ENCODE measurements around the gene FAIM2. TPM values are rescaled to one million over a fixed set of nuclear protein-coding genes. Genes with fewer than 3 reads are reported as not detected.

FAIM2 gene
- total RNA-seq, 2 donors from 2014 or later = 2.8 TPM

DNA sequence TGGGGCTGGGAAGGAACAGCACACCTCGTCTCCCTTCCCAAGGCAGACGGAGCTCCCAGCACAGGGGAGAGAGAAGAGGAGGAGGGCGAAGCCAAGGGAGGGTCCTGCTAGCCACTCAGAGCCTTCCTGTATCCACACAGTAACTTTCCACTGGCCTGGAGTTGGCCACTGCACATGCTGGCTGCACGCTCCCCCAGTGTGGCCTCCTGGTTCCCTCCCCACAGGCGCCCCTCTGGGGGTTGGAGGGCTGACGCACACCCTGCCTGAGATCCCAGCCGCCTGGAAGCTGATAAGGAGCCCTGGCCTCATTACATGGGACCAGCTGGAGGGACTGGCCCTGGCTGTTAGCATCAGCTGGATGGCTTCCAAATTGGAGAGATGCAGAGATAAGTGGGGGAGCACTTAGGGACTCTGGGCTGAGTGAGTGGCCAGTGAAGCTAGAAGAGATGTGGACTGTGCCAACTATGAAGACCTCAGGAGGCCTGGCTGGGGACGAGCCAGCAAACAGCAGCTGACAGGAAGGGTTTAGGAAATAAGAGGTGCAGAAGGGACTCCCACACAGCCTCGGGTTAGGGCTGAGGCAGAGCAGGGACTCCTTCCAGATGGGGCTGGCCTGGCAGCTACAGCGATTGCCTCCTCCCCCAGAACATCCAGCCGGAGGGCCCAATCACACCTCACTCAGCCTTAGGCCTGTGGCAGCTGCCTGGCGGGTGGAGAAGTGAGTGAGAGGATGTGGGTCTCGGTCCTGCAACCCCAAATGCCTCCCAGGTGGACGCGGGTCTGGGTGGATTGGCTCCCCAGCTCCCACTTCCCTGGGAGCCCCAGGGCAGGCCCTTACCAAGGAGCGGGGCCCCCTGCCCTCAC is 34.5 kb downstream of the FAIM2 start:
- Histone ChIP-seq H3K9me3 (no peaks in the 10 kb centered on the region), H3K36me3 (no peaks in the 10 kb centered on the region), H3K4me3 (no peak overlapping the region), H3K27me3 (replicated peaks; ENCODE audit: insufficient read depth) (no peaks in the 10 kb centered on the region), H3K4me1 (ENCODE audit: control insufficient read depth in 1 of 2, low read depth in 2 of 2) (peaks cover 9 to 28% of the 10 kb centered on the region in 2 donors), H3K27ac (peak overlapping the region; percentile 24 to 27)
- ATAC-seq (ENCODE audit: insufficient number of reproducible peaks, low FRiP score, low read depth) (peak; percentile 75), DNase-seq (ENCODE audit: low spot score) (peak; percentile 32)
- TF ChIP-seq, protein P1, sequence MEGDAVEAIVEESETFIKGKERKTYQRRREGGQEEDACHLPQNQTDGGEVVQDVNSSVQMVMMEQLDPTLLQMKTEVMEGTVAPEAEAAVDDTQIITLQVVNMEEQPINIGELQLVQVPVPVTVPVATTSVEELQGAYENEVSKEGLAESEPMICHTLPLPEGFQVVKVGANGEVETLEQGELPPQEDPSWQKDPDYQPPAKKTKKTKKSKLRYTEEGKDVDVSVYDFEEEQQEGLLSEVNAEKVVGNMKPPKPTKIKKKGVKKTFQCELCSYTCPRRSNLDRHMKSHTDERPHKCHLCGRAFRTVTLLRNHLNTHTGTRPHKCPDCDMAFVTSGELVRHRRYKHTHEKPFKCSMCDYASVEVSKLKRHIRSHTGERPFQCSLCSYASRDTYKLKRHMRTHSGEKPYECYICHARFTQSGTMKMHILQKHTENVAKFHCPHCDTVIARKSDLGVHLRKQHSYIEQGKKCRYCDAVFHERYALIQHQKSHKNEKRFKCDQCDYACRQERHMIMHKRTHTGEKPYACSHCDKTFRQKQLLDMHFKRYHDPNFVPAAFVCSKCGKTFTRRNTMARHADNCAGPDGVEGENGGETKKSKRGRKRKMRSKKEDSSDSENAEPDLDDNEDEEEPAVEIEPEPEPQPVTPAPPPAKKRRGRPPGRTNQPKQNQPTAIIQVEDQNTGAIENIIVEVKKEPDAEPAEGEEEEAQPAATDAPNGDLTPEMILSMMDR (IDR thresholded peaks at IDR 0.05) = no peak

DNA sequence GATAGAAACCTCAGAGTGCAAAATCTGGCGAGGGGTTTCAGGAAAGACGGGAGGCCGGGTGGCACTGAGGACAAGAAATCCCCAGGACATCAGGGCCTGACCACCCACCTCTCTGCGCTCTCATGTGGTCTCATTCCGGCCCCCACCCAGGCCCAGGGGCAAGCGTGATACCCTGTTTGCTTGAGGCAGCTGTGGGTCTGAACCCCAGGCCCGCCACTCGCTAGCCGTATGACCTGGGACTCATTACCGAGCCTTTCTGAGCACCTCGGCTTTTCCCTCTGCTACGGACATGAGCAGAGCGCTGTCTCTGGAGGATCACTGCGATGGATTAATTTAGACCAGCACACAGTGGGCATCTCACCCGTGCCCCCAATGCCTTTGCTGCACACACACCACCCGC is 35.3 kb downstream of the FAIM2 start:
- no peaks in the 10 kb centered on the region for H3K27me3 ChIP-seq (replicated peaks; ENCODE audit: insufficient read depth)

DNA sequence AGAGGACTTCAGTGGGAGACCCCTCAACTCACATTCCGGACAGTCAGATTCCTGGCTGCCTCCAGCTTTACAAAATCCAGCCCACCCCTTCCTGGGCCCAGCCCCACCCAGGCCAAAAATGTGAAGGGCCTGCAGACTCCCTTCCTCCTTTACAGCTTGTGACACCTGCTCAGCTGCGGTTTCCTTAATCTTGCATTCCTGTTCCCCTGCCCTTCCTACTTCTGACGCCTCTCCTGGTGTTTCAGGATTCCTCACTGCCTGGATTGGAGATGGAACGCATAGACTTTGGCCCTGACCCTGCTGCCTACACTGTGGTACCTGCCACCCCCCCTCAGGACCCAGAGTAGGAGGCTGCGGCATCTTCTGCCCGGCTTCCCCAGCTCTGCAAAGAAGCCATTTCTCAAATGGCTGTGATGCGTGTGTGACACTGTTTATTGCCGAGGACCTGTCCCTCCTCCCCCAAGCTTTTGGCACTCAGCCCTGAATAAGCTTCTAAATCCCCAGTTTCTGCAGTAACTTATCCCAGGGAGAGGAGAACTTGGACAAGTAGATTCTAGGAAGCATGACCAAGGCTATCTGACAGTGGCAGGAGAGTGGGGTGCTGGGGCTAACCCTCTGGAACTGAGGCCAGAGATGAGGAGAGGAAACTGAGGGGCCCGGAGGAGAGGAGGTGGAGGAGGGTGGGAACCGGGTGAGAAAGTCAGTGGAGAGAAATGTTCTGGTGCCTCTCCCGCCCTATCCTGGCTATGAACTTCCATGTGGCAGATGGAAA is 35.9 kb downstream of the FAIM2 start:
- Histone ChIP-seq H3K36me3 (no peaks in the 10 kb centered on the region), H3K9me3 (no peaks in the 10 kb centered on the region), H3K27ac (peak overlapping the region in 1 of 2 donors; percentile 27), H3K4me1 (ENCODE audit: control insufficient read depth in 1 of 2, low read depth in 2 of 2) (peaks cover 9 to 28% of the 10 kb centered on the region in 2 donors), H3K27me3 (replicated peaks; ENCODE audit: insufficient read depth) (no peaks in the 10 kb centered on the region), H3K4me3 (no peak overlapping the region)
- DNase-seq (ENCODE audit: low spot score) = no peak
- TF ChIP-seq, protein P1 (IDR thresholded peaks at IDR 0.05) = no peak
- ATAC-seq (ENCODE audit: insufficient number of reproducible peaks, low FRiP score, low read depth) = no peak

More for the DNA sequence above, 35.3 kb downstream of the FAIM2 start:
- Histone ChIP-seq H3K9me3 (no peaks in the 10 kb centered on the region), H3K4me3 (no peak overlapping the region), H3K4me1 (ENCODE audit: control insufficient read depth in 1 of 2, low read depth in 2 of 2) (peaks cover 9 to 28% of the 10 kb centered on the region in 2 donors), H3K27ac (peak overlapping the region; percentile 24 to 27), H3K36me3 (no peaks in the 10 kb centered on the region)
- DNase-seq (ENCODE audit: low spot score) (no peak), ATAC-seq (ENCODE audit: insufficient number of reproducible peaks, low FRiP score, low read depth) (no peak)
- TF ChIP-seq, protein P1 (IDR thresholded peaks at IDR 0.05) = no peak

DNA sequence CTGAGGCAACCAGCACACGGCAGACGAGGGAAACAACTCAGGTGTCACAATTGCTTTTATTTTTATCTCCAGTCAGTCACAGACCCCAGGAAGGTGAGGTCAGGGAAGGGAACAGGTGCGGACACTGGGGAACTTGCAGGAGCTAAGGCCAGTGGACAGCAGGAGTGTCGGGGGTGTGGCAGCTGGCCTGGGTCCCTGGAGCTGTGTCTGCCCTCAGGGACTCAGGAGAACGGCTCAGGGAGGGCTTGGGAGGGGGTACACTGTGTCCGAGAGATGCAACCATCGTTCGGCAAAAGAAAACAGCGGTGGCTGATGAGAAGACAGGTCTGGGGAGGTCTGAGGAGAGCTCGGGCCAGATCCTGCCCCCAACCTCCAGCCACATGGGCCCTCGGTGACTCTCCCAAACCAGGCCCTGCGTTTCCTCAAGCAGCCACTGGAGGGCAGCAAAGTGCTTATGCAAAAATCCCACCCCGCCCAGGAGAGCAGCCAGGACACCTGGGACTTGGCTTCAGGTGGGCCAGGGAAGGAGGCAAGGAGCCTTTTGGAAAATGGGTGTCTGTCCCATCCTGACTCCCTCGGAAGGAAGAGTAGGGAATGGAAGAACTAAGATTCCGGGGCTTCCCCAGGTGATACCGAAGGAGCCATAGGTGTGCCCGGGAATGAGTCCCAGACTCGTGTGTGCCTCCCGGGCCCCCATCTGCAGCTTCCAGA is 36.7 kb downstream of the FAIM2 start:
- Histone ChIP-seq H3K27me3 (replicated peaks; ENCODE audit: insufficient read depth) (no peaks in the 10 kb centered on the region), H3K27ac (no peak overlapping the region), H3K9me3 (no peaks in the 10 kb centered on the region), H3K36me3 (no peaks in the 10 kb centered on the region), H3K4me1 (ENCODE audit: control insufficient read depth in 1 of 2, low read depth in 2 of 2) (peaks cover 9 to 28% of the 10 kb centered on the region in 2 donors), H3K4me3 (no peak overlapping the region)
- TF ChIP-seq, protein P1 (IDR thresholded peaks at IDR 0.05) = peak; percentile 97
- peak; percentile 26 for DNase-seq (ENCODE audit: low spot score)
- ATAC-seq (ENCODE audit: insufficient number of reproducible peaks, low FRiP score, low read depth) = no peak

DNA sequence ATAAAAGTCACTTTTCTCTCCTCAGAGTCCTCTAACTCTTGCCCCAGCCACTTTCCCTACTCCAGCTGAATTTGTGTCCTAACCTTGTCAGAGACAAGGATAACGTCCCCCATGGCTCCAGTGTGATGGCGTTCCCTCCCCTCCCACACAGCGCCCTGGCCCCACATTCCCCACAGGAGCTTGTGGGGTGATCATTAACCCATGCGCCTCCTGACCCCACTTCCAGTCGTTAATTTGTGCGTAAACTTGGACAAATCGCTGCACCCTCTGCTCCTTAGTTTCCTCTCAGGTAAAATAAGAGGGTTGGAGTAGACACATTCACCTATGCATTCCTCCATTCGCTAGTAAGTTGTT is 37.9 kb downstream of the FAIM2 start:
- DNase-seq (ENCODE audit: low spot score) (no peak), ATAC-seq (ENCODE audit: insufficient number of reproducible peaks, low FRiP score, low read depth) (no peak)
- no peaks in the 10 kb centered on the region for H3K9me3 ChIP-seq
- no peak overlapping the region for H3K27ac ChIP-seq
- H3K4me3 ChIP-seq = no peak overlapping the region
- peaks cover 9 to 28% of the 10 kb centered on the region in 2 donors for H3K4me1 ChIP-seq (ENCODE audit: control insufficient read depth in 1 of 2, low read depth in 2 of 2)
- no peaks in the 10 kb centered on the region for H3K27me3 ChIP-seq (replicated peaks; ENCODE audit: insufficient read depth)
- no peaks in the 10 kb centered on the region for H3K36me3 ChIP-seq
- TF ChIP-seq, protein P1 (IDR thresholded peaks at IDR 0.05) = no peak

All from thoracic aorta (tissue), 2 donors.